Hindlimb muscle (tissue), 1 donor: ENCODE measurements around the gene MEIOB. TPM values are rescaled to one million over a fixed set of nuclear protein-coding genes. Genes with fewer than 3 reads are reported as not detected.
"Not testable (repeated sequence)": the region's sequence is repeated elsewhere in the genome, so short reads cannot be mapped to it uniquely, and the experiment has no call there.

Source experiments
- DNase-seq: peaks from one replicate; pipeline ENCODE4 v3.0.0-alpha.2; 2013
- polyA plus RNA-seq: library from polyadenylated mRNA; unstranded; fragments of 120-200 nt; gene quantifications from one replicate; pipeline ENCODE4 v1.2.1, GENCODE V29; 2013; ENCODE audit not compliant: insufficient read length

The MEIOB gene, protein sequence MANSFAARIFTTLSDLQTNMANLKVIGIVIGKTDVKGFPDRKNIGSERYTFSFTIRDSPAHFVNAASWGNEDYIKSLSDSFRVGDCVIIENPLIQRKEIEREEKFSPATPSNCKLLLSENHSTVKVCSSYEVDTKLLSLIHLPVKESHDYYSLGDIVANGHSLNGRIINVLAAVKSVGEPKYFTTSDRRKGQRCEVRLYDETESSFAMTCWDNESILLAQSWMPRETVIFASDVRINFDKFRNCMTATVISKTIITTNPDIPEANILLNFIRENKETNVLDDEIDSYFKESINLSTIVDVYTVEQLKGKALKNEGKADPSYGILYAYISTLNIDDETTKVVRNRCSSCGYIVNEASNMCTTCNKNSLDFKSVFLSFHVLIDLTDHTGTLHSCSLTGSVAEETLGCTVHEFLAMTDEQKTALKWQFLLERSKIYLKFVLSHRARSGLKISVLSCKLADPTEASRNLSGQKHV
- polyA plus RNA-seq = 0.26 TPM

DNA sequence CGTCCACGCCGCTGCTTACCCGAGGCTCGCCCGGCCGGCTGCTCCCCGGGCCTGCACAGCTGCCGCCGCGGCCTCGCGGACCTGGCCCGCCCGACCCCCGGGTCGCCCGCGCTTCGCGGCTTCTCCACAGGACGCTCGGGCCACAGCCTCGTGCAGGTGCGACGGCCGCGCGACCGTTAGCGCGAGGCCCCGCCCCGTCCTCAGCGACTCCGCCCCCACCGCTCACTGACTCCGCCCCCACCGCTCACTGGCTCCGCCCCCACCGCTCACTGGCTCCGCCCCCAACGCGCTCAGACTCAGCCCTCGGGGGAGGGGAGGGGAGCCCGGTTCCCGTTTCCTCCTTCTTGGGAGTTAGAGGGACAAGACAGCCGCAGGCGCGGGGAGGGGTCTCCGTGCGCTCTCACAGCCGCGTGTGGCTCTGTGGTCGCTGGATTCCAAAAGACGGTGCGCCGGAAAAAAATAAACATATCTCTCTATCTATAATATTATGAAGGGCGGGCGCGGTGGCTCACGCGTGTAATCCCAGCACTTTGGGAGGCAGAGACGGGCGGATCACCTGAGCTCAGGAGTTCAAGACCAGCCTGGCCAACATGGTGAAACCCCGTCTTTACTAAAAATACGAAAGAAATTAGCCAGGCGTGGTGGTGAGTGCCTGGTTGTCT, at the start of gene MEIOB:
Gene MEIOB, minus strand, starts transcription at position 191 of the 662 bp plus-strand sequence. CDS start 3,989 bp downstream, outside the sequence.
- no peak for DNase-seq

DNA sequence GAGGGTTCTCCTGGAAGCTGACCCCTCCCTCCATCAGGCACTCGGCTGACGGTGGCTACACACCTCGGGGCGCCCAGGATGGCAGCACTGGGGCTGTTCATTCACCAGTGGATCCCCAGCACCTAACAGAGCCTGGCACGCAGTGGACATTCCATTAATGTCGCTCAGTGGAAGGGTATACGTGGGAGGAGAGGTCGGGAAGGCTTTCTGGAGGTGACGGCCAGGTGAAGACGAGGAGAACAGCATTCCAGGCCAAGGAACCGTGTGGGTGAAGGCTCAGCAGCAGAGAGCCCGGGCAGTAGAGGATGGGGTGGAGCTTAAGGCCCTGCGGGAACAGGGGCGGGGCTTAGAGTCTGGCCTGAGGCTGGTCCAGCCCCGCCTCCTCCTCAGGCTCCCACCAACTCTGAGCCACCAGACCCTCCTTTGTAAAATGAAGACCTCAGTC, 48.8 kb upstream of the MEIOB start:
- DNase-seq = no peak

DNA sequence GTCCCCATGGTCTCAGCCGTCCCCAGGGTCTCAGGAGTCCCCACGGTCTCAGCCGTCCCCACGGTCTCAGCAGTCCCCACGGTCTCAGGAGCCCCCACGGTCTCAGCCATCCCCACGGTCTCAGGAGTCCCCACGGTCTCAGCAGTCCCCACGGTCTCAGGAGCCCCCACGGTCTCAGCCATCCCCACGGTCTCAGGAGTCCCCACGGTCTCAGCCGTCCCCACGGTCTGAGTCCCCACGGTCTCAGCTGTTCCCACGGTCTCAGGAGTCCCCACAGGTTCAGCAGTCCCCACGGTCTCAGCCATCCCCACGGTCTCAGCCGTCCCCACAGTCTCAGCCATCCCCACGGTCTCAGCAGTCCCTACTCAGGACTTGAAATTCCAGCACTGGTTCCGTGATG, 48.2 kb upstream of the MEIOB start:
- DNase-seq = not testable (repeated sequence)

DNA sequence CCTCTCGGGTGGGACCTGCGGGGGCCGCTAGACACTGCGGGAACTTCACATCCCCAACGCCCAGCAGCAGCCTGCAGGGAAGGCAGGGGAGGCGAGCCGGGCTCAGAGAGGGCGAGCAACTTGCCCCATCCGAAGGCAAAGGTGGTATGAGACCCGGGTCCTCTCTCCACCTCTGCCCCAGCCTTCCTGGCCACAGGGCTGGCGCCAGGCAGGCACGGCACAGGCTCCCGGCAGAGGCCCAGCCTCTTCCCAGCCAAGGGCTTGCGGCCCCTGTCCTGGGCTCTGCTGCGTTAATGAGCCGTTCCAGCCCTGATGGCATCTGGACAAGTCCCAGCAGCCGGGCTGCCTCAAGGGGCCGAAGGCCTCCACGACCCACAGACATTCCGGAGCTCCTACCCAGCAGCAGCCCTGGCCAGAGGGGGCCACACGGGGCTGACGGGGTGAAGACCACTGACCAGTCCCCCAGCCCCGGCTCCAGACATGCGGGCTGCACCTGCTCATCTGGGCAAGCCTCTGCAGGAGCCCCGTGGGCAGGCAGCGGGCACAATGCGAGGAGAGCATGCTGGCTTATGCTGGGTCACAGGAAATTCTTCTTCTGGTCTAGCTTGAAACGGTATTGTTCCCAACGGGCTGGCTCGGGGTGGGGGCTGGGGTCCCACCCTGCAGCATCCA, 47.5 kb upstream of the MEIOB start:
- DNase-seq = no peak

DNA sequence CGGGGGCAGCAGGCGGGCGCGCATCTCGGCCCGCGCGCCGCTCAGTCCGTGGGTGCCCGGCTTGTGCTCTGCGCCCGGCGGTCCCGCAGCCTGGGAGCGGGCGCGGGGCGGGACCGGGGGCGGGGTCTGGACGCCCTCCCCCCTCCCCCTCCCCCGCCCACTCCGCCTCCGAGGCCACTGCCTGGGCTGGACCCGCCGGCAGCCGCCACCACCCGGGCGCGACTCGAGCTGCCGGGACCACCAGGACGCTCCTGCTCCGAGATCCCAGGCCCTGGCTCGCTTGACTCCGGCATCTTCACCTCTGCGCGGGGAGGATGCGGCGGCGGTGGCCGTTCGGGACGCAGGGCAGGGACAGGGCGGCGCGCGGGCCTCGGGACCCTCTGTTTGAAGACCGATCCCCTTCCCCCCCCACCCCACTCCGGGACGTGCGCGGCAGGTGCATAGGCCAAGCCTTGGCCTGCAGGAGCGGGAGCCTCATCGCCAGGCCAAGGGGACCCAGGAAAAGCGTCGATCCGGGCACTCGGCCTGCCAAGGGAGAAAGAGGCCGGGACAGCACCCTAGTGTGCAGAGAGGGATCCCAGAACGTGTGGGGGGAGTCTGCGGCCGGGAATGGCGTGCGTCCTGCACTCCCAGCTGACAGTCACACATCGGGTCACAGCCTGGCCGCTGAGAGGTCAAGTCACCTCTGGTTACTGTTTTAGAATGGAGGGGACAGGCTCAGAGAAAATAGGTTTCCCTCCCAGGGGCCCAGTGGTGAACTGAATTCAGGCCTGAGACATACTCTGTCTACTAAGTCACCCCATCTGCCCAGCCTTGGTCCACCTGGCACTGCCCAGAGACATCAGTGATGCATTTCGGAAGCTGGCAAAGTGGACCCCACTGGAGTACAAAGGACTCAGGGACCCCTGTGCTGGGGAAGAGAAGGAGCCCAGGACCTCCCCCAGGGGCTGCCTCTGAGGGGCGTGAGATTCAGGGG, 46.7 kb upstream of the MEIOB start, which contains the start of gene HS3ST6:
Gene HS3ST6, minus strand, starts transcription at position 65 of the 976 bp plus-strand sequence. CDS start 92 bp downstream, outside the sequence.
- DNase-seq = no peak

DNA sequence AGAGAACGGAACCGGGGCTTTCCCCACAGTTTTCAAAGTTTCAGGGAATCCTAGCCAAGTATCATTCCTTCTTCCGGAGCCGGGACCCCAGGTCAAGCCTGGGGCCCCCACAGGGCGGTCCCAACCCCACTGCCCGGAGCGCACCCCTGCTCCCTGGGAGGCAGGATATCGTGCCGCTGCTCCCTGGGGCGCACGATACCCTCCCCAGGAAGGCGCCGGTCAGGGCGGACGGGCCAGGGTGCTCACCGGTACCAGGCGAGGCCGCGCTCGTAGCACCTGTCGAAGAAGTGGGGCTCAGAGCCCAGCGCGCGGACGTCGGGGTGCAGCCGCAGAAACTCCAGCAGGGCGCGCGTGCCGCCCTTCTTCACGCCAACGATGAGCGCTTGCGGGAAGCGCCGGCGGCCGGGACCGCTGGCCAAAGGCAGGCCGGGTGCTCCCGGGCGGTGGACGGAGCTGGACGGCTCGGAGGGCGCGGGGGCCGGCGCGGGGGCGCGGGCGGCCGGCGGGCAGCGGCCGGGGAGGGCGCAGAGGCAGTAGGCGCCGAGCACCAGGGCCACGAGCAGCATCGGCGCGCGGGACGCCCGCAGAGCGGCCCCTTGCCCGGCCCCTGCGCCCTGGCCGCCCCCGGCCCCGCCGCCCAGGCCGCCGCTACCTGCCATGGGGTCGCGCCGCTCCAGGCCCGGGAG, 45.8 kb upstream of the MEIOB start:
- DNase-seq = no peak

DNA sequence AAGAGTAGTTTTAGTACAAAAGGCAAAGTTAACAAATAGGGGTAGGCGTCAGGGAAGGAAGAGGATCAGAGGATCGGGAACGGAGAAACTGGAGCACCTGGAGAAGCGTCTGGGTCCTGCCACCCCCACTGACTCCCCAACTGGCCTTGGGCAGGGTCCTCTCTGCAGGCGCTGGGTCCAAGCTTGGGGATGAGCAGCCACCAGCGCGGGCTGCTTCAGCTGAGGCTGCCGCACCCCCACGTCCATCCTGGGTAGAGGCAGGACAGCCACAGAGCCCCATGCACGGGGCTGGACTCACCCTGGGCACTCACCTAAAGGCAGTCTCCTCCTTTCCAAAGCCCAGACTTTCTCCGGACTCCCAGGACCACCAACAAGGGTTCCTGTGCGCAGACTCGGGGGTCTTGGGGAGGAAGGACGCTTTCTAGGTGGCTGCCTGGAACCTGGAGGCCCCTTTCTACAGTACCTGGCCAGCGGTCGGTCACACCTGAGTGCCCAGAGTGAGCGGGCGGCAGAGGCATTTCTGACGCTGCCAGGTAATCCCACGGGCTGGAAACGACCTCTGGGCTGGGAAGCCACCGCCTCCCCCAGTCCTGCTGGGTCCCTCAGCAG, 45.2 kb upstream of the MEIOB start:
- no peak for DNase-seq

DNA sequence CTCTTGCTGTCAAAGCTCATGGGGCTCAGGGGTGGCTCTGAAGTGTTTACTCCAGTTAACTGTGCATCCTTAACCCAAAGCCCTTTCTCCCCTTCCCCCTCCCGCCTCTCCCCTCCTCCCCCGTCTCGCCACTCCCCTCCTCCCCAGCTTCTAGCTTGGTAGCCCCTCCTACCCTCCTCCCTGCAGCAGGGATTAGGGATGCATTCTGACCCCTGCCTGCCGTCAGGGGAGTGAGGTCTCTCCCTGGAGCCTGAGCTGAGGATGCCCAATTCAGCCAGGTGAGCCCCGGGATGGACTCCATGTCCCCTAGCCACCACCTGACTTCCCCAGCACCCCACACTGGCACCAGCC, 44.7 kb upstream of the MEIOB start:
- DNase-seq = no peak

DNA sequence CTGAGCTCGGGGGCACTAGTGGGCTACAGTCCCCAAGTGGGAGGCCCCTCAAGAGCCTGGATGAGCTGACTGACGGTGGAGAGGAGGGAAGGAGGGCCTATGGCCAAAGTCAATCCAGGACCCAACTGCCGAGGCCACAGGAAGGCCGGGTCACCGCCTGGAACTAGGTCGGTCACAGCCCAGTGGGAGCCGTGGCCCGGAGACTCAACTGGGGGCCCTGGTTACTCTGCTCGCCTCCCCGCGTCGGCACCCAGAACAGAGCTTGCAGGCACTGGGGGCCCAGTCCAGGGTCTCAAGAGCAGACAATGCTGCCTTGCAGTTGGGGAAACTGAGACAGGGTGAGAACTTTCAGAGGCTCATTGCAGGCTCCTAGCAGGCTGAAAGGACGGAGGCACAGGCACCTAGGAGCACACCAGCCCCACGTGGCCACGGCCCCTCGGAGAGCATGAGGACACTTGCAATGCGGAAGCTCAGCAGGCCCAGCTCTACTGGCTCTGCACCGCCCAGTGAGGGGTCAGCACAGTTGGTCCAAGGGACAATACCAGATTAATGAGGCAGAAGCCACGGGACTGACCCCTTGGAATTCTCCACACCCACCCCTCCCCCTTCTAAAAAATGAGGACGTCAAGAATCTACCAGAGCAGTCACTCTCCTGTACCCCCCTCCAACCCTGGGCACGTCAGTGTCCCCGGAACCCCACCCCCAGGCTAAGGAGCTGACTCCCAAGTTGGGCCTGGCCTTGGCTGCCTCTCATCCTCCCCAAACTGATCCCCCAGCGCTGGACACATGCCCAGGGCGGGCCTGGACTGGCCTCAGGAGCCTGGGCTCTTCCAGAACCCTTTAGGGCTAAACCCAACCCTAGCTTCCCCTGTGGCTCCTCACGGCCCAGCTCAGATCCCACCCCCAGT, 44.0 kb upstream of the MEIOB start:
- no peak for DNase-seq

DNA sequence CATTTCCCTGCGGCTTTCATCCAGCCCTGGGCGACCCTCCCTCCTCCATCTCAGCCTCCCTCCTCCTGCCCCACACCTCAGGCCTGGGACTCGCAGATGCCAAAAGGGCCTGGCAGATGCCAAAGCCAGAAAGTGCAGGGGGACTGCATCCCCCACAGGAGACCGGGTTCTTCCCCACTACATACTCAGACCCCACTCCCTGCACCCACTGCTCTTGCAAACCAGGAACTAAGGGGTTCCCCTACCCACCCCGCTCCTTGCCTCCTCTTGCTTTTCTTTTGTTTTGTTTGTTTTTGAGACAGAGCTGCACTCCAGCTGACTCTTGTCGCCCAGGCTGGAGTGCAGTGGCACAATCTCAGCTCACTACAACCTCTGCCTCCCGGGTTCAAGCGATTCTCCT, 43.0 kb upstream of the MEIOB start:
- no peak for DNase-seq

DNA sequence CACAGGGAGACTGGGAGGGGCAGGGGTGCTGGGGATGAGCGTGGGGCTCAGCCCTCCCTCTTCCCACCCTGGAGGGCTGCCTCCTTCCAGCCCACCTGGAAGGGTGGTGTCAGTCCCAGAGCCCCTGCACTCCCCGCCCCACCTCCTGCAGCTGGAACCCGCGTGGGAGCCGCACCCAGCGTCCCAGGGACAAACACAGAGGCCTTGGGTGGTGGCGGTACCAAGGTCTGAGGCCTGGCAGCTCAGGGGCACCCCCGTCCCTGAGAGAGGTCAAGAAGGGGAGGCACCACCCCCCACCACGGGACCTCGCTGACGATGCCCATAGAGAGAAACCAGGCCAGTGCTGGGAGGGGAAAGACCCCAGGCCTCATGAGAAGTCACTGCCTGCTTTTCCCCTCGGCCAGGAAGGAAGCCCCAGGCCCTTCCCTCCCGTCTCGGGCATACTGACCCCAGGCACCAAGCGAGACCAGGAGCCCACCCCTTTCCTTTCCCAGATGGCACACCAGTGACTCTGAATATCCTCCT, 42.2 kb upstream of the MEIOB start:
- DNase-seq = no peak

DNA sequence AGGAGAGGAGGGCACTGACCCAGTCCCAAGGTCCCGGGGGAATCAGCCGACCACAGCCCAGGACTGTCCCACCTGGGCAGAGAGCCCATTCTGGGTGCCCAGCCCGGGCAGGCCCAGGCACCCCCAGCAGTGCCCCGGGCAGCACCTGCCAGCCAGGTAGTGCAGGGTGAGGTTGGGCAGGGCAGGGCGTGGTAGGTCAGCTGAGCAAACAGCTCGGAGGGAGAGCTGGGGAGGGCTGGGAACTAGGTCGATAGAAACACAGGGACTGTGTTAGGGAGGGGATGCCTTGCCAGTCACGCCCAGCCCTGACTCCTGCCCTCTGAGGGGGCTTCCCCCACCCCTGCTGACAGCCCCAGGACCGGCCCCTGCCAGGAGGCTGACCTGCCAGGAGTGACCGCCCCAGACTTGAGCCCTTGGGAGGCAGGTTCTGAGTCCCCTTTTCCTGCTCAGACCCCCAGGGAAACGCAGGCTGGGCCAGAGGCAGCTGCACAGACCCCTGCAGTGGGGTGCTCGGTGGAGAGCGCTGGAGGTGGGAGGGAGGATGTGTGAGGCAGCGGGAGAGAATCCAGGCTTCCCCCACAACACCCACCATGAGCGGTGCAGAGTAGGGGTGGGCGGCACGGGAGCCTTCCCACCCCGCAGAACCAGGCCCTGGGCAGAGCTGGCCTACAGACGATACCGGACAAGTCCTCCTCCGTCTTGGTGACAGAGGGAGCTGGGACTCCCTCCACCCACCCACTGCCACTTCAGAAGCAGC, 41.5 kb upstream of the MEIOB start:
- DNase-seq = no peak

DNA sequence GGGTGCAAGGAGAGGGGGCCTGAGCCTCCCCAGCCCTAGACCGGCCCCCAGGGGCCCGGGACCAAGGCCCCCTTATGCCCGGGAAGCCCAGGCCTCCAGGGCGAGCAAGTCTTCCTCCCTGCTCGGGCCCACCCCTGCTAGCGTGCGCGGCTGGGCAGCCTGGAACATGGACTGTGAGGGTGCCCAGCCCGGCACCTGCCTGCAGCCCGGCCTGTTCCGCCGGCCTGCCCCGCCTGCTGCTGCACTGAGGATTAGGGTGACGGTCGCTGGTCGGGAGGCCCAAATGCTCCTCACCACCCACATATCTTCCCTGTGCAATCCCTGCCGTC, 40.2 kb upstream of the MEIOB start:
- DNase-seq = no peak

DNA sequence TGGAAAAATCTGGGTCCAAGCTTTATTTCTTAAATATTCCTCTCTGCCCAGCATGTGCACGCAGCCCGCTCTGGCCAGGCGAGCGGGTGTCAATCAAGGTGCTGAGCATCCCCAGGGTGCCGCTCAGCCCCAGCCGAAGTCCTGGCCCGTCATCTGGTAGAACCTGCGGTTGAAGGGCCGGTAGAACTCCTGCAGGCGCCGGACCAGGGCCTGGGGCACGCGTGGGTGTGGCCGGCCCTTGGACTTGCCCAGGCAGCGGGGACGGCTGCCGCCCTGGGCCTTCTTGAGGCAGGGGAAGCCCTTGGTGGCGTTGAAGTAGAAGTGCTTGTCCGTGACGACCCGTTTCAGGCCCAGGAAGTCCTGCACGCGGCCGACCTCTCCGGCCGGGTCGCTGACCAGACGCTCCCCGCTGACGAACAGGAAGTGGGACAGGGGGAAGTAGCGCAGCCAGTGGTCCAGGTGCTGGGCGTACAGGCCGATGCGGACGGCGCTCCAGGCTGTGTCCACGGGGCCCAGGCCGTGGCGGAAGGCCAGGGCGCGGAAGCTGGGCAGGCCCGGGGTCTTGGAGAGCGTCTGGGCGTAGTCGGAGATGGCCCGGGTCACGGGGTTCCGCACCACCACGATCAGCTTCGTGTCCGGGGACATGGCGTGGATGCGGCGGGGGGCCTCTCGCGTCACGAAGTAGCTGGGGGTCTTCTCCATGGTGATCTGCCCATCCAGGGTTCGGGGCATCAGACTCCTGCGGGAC, 39.7 kb upstream of the MEIOB start:
- DNase-seq = no peak

DNA sequence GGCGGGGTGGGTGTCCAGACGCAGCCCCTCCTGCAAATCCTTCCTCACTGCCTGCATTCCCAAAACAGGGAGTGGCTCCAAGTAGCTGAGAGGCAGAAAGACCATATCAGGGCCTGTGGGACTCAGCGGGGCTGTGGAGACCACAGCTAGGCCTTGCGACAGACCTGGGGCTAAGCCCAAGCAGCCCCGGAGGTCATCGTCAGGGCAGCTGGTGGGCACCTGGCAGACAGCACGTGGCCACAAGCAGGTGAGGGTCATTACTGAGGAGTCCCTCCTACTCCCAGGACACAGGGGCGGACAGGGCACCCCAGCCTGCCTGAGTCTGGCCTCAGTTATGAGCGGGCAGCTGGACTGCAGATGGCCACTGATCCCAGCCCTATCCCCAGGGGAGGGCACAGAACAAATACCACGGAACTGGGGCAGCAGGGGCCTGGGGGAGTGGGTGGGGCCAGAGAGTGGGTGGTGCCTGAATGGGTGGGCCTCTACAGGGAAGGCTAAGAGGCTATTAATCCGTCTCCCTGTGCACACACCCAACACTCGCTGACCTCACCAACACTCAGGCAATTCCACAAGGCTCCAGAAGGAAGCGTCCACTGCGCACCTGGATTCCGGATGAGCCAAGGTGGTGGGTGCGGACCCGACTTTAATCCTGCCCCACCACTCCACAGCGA, 37.7 kb upstream of the MEIOB start:
- no peak for DNase-seq

DNA sequence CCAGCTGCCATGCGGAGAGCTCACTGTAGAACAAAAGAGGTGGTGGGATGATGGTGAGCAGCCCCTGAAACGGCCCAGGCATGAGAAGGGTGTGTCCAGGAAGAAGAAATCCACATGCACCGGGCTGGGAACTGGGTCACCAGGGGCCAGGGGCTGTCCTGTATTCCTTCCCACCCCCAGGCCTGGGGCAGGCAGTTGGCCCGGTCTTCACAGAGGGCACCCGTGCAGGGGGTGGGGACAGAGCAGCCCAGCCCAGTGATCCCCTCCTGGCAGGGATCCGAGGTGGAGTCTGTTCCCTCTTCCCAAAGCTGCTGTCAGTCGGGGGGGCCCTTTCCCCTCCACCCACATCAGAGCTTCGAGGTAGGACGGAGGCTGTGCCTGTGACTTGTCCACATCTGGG, 37.0 kb upstream of the MEIOB start:
- DNase-seq = no peak

DNA sequence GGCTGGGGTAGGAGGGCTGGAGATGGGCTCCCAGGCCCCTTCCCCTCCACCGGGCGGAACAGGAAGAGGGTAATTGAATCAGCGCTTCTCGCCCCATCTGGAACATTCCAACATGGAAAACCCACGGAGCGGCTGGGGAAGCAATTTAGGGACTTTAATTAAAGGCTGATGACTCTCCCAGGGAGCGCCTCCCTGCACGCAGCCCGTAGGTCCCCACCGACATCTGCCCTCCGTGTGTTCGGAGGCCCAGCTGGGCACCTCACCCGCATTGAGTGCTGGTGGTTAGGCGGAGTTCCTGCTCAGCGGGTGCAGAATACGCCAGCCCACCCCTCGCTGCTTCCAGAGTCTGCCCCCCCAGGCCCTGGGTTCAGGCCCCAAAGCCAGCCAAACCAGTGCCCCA, 36.2 kb upstream of the MEIOB start:
- DNase-seq = no peak
